Measurements from ENCODE around the gene KNOP1. TPM values are rescaled to one million over a fixed set of nuclear protein-coding genes. Genes with fewer than 3 reads are reported as not detected.

KNOP1 gene
- total and polyA plus RNA-seq, 2 of the 4 experiments (the other 2 are of a cell fraction), result 7.0 to 8.4 TPM

DNA sequence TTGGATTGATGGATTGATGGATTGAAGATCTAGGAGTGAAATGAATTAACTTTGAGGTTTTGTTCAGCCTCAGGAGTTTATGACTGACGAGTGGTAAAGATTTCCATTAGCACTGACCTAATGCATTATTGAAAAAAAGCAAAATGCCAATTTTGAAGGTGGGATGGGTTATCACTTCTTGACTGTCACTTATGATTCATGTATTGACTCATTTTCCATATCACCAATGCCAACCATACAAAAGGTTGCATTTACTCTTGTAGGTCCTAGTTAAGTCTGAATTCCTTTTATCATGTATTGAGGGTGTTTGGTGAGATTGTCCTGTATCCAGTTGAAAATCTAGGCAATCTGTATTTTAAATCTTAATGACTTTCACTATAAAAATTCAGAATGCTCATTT is 57.6 kb downstream of the KNOP1 start:
- no peak overlapping the region for H2AK5ac ChIP-seq (ENCODE audit: low read depth, low read length)
- no peaks in the 10 kb centered on the region for H3K9me1 ChIP-seq (ENCODE audit: insufficient read depth, low read length)
- dilution Hi-C loops (cut with HindIII; ENCODE audit: low sequenced_read_pairs, unreplicated experiment), result no loop called here
- BruUV-seq (replicated peaks), result no TSS peak
- no peaks in the 10 kb centered on the region for H3K27me3 ChIP-seq (ENCODE audit: control insufficient read depth, insufficient read depth, low read length)
- no peaks in the 10 kb centered on the region for H4K20me1 ChIP-seq (ENCODE audit: insufficient read depth, low read length)
- intact Hi-C loops (cut with micrococcal nuclease), result no loop called here
- no peak overlapping the region for H4K5ac ChIP-seq (ENCODE audit: low read depth, low read length)
- no peak overlapping the region for H2BK5ac ChIP-seq (ENCODE audit: low read depth, low read length, poor library complexity, severe bottlenecking)
- no peak overlapping the region for H2AFZ ChIP-seq (replicated peaks; ENCODE audit: low read length, poor library complexity)
- peak; percentile 11 for DNase-seq
- no peak overlapping the region for H3K18ac ChIP-seq (ENCODE audit: low read depth, low read length)
- H3K27ac ChIP-seq (ENCODE audit: insufficient read depth, low read length), result no peak overlapping the region
- no peak overlapping the region for H3K14ac ChIP-seq (replicated peaks; ENCODE audit: low read depth, low read length)
- H3K4me2 ChIP-seq (ENCODE audit: low read depth, low read length), result no peak overlapping the region
- H2BK20ac ChIP-seq (ENCODE audit: low read depth, low read length), result no peak overlapping the region
- H3K9ac ChIP-seq (ENCODE audit: low read depth, low read length), result no peak overlapping the region
- POLR2A ChIA-PET (ENCODE audit: unreplicated experiment), result no interaction called here
- H4K91ac ChIP-seq (ENCODE audit: insufficient read depth, low read depth, low read length), result no peak overlapping the region
- no peak overlapping the region for H3K4ac ChIP-seq (ENCODE audit: low read depth, low read length)
- ATAC-seq (ENCODE audit: low read depth), result no peak
- H3K4me1 ChIP-seq (ENCODE audit: control insufficient read depth, insufficient read depth, low read length), result no peaks in the 10 kb centered on the region
- no peaks in the 10 kb centered on the region for H3K9me3 ChIP-seq (ENCODE audit: control insufficient read depth, insufficient read depth, low read length)
- TF ChIP-seq BHLHE40 (IDR thresholded peaks at IDR 0.05; ENCODE audit: low read depth, low read length) (no peak), MAFK (IDR thresholded peaks at IDR 0.05; ENCODE audit: low read depth, low read length) (no peak), RAD21 (IDR thresholded peaks at IDR 0.05; ENCODE audit: low read length) (no peak), CHD1 (IDR thresholded peaks at IDR 0.05; ENCODE audit: low read depth, low read length) (no peak), USF2 (IDR thresholded peaks at IDR 0.05; ENCODE audit: low read depth, low read length) (no peak)
- no peak overlapping the region for H2BK120ac ChIP-seq (ENCODE audit: low read depth, low read length)
- CTCF ChIA-PET, result no interaction called here
- H3K79me1 ChIP-seq (ENCODE audit: low read depth in 1 of 2, low read length in 2 of 2), result no peaks in the 10 kb centered on the region
- in situ Hi-C loops (cut with MboI; ENCODE audit: low sequenced_read_pairs), result no loop called here
- H3K23ac ChIP-seq (ENCODE audit: low read depth, low read length), result no peak overlapping the region
- H4K8ac ChIP-seq (ENCODE audit: low read depth in 2 of 2, low read length in 2 of 2), result no peak overlapping the region
- H2BK15ac ChIP-seq (ENCODE audit: low read depth, low read length), result no peak overlapping the region
- H2AK9ac ChIP-seq (replicated peaks; ENCODE audit: low read depth, low read length, poor library complexity), result no peak overlapping the region
- no peak overlapping the region for H3K4me3 ChIP-seq (ENCODE audit: insufficient read depth, low read depth, low read length)
- WGBS, 2 experiments (ENCODE audit: extremely low coverage in 2 of 2, insufficient read length in 1 of 2), result no CpG with 5 or more reads among the region's 1 CpG
- H3K36me3 ChIP-seq (ENCODE audit: control insufficient read depth, insufficient read depth, low read length), result peaks cover 17% of the 10 kb centered on the region
- no peak overlapping the region for H3K56ac ChIP-seq (ENCODE audit: extremely low read depth, insufficient read depth, low read length)
